Measurements from ENCODE around the gene UBE2J2. TPM values are rescaled to one million over a fixed set of nuclear protein-coding genes. Genes with fewer than 3 reads are reported as not detected.

The UBE2J2 gene
- total RNA-seq, 2 donors from 2014 or later, result 68.7 to 78.0 TPM

GRCh38 chr1:1241588-1242219 lies 31.9 kb downstream of the UBE2J2 start:
- no peaks in the 10 kb centered on the region for H3K27me3 Mint-ChIP-seq

GRCh38 chr1:1240822-1241587 lies 32.6 kb downstream of the UBE2J2 start:
- Mint-ChIP-seq H3K4me1 (no peaks in the 10 kb centered on the region), H3K36me3 (ENCODE audit: low read depth) (no peaks in the 10 kb centered on the region), H3K27ac (no peak overlapping the region), H3K9me3 (no peaks in the 10 kb centered on the region), H3K4me3 (no peak overlapping the region), H3K27me3 (no peaks in the 10 kb centered on the region)
- no peak for ATAC-seq (replicated peaks)

More at GRCh38 chr1:1241588-1242219, 31.9 kb downstream of the UBE2J2 start:
- no peak overlapping the region for H3K4me3 Mint-ChIP-seq
- no peak for ATAC-seq (replicated peaks)
- H3K27ac Mint-ChIP-seq, result no peak overlapping the region
- no peaks in the 10 kb centered on the region for H3K4me1 Mint-ChIP-seq
- H3K36me3 Mint-ChIP-seq (ENCODE audit: low read depth), result no peaks in the 10 kb centered on the region
- H3K9me3 Mint-ChIP-seq, result no peaks in the 10 kb centered on the region

- no peaks in the 10 kb centered on the region for H3K27me3 Mint-ChIP-seq
- H3K27ac Mint-ChIP-seq, result no peak overlapping the region
- H3K4me1 Mint-ChIP-seq, result no peaks in the 10 kb centered on the region
- H3K36me3 Mint-ChIP-seq (ENCODE audit: low read depth), result no peaks in the 10 kb centered on the region
- no peaks in the 10 kb centered on the region for H3K9me3 Mint-ChIP-seq
- ATAC-seq (replicated peaks), result no peak
- H3K4me3 Mint-ChIP-seq, result no peak overlapping the region
Measured at GRCh38 chr1:1240348-1240732, 33.3 kb downstream of the UBE2J2 start.

GRCh38 chr1:1239614-1240347 lies 33.9 kb downstream of the UBE2J2 start:
- no peak overlapping the region for H3K27ac Mint-ChIP-seq
- no peaks in the 10 kb centered on the region for H3K27me3 Mint-ChIP-seq
- peaks cover 1% of the 10 kb centered on the region for H3K36me3 Mint-ChIP-seq (ENCODE audit: low read depth)
- H3K4me1 Mint-ChIP-seq, result no peaks in the 10 kb centered on the region
- H3K4me3 Mint-ChIP-seq, result no peak overlapping the region
- H3K9me3 Mint-ChIP-seq, result no peaks in the 10 kb centered on the region
- ATAC-seq (replicated peaks), result no peak

DNA sequence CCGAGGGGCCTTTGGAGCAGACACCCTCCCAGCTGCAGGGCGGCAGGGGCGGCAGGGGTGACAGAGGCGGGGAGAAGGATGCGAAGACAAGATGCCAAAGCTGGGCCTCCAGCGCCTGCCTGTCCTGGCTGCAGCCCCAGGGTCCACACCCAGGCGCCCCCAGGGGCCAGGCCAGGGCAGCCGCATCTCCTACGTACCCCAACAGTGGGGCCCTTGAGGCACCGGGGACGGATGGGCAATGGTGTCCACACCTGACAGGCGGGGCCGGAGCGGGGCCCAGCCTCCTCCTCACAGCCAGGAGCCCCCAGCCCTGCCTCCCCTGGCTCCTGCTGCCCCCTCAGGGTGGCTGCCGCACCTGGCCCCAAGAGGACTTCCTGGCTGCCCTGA lies 34.4 kb downstream of the UBE2J2 start:
- no peak overlapping the region for H3K4me3 Mint-ChIP-seq
- H3K4me1 Mint-ChIP-seq, result peaks cover 5% of the 10 kb centered on the region
- no peak overlapping the region for H3K27ac Mint-ChIP-seq
- H3K9me3 Mint-ChIP-seq, result no peaks in the 10 kb centered on the region
- H3K27me3 Mint-ChIP-seq, result no peaks in the 10 kb centered on the region
- peaks cover 7% of the 10 kb centered on the region for H3K36me3 Mint-ChIP-seq (ENCODE audit: low read depth)
- ATAC-seq (replicated peaks), result no peak

- Mint-ChIP-seq H3K4me1 (peaks cover 8% of the 10 kb centered on the region), H3K27me3 (no peaks in the 10 kb centered on the region), H3K9me3 (no peaks in the 10 kb centered on the region), H3K27ac (no peak overlapping the region), H3K4me3 (no peak overlapping the region), H3K36me3 (ENCODE audit: low read depth) (peaks cover 11% of the 10 kb centered on the region)
- no peak for ATAC-seq (replicated peaks)
Measured at GRCh38 chr1:1238702-1239178, 34.9 kb downstream of the UBE2J2 start.

DNA sequence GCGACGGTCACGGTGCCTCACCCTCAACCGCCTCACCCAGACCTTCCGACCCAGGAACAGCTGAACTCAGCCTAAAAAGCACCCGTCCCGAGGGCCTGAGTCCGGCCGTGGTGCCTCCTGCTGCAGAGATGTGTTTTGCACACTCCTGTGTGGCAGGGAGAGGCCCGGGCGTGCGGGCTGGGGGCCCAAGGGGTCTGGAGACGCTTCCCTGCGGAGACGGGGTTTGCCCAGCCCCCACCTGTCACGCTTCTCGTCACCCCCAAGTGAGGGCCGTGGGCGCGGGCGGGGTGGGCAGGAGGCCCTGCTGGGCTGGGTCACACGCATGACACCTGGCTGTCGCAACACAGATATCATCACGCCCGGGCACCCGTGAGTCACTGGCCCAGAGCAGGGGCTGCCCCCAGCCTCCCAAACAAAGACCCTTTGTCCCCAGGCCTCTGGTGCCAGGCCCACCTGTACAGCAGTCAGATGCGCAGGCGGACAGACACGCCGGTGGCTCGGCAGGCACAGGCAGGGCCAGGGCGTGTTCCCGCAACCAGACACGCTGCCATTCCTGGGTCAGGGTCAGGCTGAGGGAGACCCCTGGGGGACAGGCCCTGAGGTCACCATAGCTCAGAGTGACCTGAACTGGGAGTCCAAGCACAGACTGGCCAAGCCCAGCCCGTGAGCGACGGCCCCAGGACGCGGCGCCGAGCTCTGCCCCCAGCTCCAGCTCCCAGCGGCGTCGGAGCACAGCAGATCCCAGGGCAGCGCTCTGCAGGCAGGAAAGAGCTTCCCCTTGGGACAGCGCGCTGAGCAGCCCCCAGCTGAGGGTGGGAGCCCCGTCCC lies 35.6 kb downstream of the UBE2J2 start:
- peaks cover 12% of the 10 kb centered on the region for H3K4me1 Mint-ChIP-seq
- peaks cover 17% of the 10 kb centered on the region for H3K36me3 Mint-ChIP-seq (ENCODE audit: low read depth)
- no peak overlapping the region for H3K4me3 Mint-ChIP-seq
- peak; percentile 57 for ATAC-seq (replicated peaks)
- H3K27ac Mint-ChIP-seq, result no peak overlapping the region
- H3K9me3 Mint-ChIP-seq, result no peaks in the 10 kb centered on the region
- no peaks in the 10 kb centered on the region for H3K27me3 Mint-ChIP-seq

GRCh38 chr1:1236945-1237873 lies 36.4 kb downstream of the UBE2J2 start:
- H3K4me3 Mint-ChIP-seq, result no peak overlapping the region
- no peaks in the 10 kb centered on the region for H3K9me3 Mint-ChIP-seq
- no peak for ATAC-seq (replicated peaks)
- no peak overlapping the region for H3K27ac Mint-ChIP-seq
- H3K27me3 Mint-ChIP-seq, result no peaks in the 10 kb centered on the region
- H3K36me3 Mint-ChIP-seq (ENCODE audit: low read depth), result peaks cover 17% of the 10 kb centered on the region
- peaks cover 12% of the 10 kb centered on the region for H3K4me1 Mint-ChIP-seq

DNA sequence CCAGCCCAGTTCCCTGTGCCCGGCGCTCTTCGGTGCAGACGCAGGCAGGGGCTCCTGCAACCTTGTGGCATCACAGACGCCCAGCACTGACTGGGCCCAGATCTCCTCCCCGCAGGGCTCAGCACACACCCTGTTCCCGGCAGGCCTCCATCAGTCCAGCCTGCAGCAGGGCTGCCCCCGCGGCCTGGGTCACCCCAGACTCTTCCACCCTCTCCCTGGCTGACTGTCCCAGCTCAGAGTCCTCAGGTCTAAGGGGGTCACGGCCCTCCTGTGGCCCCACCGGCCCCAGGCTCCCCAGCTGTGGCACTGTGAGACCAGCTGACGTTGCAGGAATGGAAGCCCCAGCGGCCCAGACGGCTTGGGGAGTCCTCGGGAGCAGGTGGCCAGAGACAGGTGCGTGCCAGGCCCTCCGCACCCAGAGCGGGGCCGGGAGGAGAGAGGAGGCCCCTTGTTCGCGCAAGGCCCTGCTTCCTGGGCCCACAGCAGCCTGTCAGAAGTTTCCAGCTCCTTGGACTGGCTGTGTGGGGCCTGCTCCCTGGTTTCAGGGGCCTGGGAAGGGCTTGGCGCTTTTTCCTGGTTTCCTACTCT lies 37.4 kb downstream of the UBE2J2 start:
- no peak for ATAC-seq (replicated peaks)
- no peaks in the 10 kb centered on the region for H3K9me3 Mint-ChIP-seq
- H3K27me3 Mint-ChIP-seq, result no peaks in the 10 kb centered on the region
- H3K4me1 Mint-ChIP-seq, result peaks cover 12% of the 10 kb centered on the region
- no peak overlapping the region for H3K27ac Mint-ChIP-seq
- peaks cover 18% of the 10 kb centered on the region for H3K36me3 Mint-ChIP-seq (ENCODE audit: low read depth)
- no peak overlapping the region for H3K4me3 Mint-ChIP-seq

GRCh38 chr1:1235016-1235744 lies 38.5 kb downstream of the UBE2J2 start:
- Mint-ChIP-seq H3K9me3 (no peaks in the 10 kb centered on the region), H3K4me3 (peak overlapping the region; percentile 82), H3K36me3 (ENCODE audit: low read depth) (peaks cover 29% of the 10 kb centered on the region), H3K27ac (no peak overlapping the region), H3K27me3 (no peaks in the 10 kb centered on the region), H3K4me1 (peaks cover 12% of the 10 kb centered on the region)
- ATAC-seq (replicated peaks), result no peak

DNA sequence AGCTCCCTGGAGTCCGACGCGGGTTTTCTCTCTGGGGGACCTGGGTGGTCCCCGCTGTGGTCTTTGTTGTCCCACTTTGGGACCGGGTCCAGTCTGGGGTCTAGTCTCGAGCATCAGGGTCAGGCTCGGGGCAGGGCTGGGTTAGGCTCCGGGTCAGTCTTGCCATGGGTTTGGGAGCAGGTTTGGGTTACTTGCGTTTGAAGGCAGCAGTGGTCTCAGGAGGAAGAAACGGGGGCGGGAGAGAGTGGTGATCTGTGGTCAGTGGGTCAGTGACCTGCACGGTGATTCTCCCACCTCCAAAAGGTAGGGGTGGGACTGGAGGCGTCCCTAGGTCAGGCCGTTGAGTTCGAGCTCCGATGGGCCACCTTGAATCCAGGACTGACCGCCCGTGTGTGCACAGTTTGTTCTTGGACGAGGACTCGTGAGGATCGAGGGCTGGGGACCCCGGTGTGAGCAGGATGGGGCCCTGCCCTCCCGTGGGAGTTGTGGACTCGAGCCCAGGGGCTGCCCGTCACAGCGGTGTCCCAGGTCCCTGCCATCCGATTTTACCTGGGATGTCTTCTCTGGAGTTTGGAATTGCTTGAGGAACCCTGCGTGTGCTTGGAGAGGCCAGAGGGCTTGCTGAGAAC lies 39.4 kb downstream of the UBE2J2 start:
- Mint-ChIP-seq H3K4me3 (peak overlapping the region; percentile 82), H3K36me3 (ENCODE audit: low read depth) (peaks cover 37% of the 10 kb centered on the region), H3K9me3 (no peaks in the 10 kb centered on the region), H3K27ac (peak overlapping the region; percentile 38), H3K27me3 (no peaks in the 10 kb centered on the region), H3K4me1 (peaks cover 19% of the 10 kb centered on the region)
- ATAC-seq (replicated peaks), result no peak

- no peak for ATAC-seq (replicated peaks)
- Mint-ChIP-seq H3K4me1 (peaks cover 19% of the 10 kb centered on the region), H3K36me3 (ENCODE audit: low read depth) (peaks cover 45% of the 10 kb centered on the region), H3K27me3 (no peaks in the 10 kb centered on the region), H3K27ac (peak overlapping the region; percentile 90), H3K9me3 (no peaks in the 10 kb centered on the region), H3K4me3 (peak overlapping the region; percentile 82)
Measured at GRCh38 chr1:1233567-1233892, 40.1 kb downstream of the UBE2J2 start.

All from activated T-helper 17 cell treated with anti-CD3 and anti-CD28 coated beads, Interleukin-2, amount 50 U/mL, for 72 hours (primary cell).